GM18505 (cell line): Measurements from ENCODE around the gene AJUBA.

ENCODE experiments used
- ATAC-seq: cut with Tn5 transposase; IDR thresholded peaks from one replicate; pipeline ENCODE4 v1.9.1; 2021; ENCODE audit not compliant: unreplicated experiment
- POLR2A ChIP-seq: IDR thresholded peaks from 4 replicates; pipeline ENCODE4 v1.6.1; 2011; ENCODE audit warnings: borderline replicate concordance; ENCODE audit not compliant: insufficient read depth, insufficient read length; ENCODE audit errors: extremely low read depth

Gene AJUBA

DNA sequence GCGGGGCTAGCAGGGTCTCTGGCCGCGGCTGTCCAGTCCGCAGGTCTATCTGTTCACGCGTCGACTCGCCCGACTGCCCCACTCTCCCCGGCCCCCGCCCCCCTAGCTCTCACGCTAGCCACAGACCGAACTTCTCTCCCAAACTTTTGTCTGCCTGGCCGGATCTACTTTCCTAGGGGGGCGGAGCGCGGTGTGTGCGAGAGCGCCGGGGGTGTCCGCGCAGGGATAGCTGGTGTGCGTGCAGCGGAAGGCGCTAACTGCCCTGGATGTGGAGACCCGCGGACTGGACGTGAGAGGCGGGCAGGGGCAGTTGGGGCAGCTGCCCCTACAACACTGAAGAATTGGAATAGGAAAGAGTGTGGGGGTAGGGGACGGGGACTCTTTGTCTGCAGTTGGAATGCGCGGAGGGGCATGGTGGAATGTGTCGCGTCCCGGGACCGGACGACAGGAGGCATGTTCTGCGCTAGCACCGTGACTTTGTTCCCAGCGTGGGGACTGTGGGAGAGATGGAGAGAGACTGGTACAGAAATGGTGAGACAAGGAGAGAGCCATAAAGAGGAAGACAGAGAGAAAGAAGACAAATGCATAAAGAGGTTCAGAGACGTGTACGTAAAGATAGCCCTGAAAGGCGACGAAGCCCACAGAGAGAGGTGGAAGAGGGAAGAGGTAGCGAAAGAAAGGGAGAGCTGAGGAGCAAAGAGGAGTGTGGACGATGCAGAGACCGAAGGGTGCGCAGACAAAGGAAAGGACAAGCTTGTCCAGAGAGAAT, at the start of gene AJUBA:
TSS of gene AJUBA (minus strand) at position 75 of the 769 bp plus-strand sequence. CDS start 285 bp downstream, outside the sequence.
- no peak for ATAC-seq
- no peak for TF ChIP-seq POLR2A

DNA sequence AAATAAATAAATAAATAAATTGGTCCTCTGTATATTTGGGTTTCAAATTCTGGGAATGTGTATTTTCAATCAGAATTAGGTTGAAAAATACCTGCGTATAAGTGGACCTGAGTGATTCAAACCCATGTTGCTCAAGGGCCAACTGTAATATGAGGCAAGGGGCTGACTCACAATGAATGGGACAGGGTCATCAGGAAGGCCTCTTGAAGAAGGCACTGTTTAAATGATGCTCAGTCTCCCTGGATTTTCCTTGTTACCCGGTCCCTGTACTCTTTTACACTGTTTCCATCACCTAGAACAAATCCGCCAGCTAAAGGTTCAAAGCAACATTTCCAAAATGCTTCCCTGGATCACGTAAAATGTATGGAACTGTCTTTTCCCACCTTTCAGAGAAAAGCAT, 48.6 kb upstream of the AJUBA start:
- no peak for ATAC-seq
- no peak for TF ChIP-seq POLR2A

DNA sequence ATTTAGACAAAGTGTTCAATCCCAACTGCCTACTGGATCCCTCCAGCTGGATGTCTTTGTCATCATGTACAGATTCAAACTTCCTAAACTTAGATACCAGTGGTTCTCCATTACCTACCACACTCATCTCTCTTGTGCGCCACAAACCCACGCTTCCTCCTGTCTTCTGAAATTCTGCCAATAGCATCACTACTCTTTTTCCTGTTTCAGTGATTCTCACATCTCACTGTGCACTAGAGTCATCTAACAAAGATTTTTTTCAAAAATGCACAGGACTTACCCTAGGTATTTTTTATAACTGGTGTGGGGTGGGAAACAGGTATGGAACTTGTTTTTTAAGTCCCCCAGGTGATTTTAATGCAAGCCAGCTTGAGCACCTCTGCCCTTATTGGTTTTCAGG, 46.4 kb upstream of the AJUBA start:
- no peak for TF ChIP-seq POLR2A
- ATAC-seq = no peak

DNA sequence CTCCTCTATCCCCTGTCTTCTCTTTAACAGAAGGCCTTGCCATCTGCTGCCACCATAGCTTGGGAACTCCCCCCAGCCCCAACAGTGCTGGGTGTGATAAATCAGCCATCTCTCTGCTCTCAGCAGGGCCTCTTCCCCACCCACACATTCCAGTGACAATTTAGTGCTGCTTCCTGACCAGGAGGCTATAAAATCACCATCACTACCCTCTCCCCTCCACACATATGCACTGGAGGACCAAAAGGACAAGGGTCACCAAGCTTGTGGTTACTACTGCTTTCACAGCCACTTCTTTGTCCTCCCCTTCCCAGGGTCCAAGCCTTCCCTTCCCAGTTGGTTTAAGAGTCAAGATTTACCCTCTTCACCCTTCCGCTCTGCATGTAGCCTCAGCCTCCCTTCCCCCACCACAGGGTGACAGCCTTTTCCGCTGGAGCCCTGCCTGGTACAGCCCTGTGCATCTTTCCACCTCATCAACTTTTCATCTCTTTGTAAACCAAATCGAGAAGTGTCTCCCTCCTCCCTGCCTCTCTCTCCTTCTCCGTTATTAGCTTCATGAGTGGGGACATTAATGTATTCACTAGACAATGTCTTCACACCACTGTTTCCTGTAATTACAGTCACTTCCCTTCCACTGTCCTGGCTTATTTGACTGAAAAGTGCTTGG, 42.9 kb upstream of the AJUBA start:
- no peak for ATAC-seq
- no peak for TF ChIP-seq POLR2A

DNA sequence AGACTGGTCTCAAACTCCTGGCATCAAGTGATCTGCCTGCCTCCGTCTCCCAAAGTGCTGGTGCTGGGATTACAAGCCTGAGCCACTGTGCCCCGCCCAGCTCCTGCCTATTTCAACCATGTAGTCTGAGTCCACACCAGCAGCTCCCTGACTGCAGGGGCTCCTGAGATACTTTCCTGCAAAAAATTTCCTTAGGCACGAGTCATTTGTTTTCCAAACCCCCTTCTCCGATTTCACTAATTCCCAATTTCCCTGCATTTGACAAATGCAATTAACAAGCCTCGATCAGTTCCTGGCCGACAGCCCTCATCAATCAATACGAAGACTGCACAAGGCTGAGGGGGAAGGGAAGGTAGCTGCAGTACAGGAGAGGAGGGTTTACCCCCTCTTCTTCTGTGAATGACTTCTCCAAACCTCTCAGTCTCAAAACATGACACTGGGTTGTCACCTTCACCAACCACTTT, 42.3 kb upstream of the AJUBA start:
- no peak for ATAC-seq
- TF ChIP-seq POLR2A = no peak

DNA sequence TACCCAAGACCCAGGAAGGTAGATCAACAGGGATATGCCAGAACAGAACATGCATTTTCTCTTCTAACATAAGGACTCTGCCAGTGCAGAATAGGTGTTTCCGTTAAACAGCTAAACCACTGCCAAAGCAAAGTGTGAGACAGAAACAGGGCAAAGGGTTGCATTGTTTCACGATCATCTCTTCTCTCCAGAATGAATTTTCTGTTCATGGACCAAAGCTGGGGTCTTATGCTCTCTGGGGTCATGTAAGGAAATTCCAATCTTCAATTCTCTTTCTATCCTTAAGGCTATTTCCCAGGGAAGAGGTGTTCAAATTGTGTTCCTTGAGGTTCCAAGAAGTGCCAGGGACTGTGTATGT, 41.4 kb upstream of the AJUBA start:
- TF ChIP-seq POLR2A = no peak
- ATAC-seq = no peak

DNA sequence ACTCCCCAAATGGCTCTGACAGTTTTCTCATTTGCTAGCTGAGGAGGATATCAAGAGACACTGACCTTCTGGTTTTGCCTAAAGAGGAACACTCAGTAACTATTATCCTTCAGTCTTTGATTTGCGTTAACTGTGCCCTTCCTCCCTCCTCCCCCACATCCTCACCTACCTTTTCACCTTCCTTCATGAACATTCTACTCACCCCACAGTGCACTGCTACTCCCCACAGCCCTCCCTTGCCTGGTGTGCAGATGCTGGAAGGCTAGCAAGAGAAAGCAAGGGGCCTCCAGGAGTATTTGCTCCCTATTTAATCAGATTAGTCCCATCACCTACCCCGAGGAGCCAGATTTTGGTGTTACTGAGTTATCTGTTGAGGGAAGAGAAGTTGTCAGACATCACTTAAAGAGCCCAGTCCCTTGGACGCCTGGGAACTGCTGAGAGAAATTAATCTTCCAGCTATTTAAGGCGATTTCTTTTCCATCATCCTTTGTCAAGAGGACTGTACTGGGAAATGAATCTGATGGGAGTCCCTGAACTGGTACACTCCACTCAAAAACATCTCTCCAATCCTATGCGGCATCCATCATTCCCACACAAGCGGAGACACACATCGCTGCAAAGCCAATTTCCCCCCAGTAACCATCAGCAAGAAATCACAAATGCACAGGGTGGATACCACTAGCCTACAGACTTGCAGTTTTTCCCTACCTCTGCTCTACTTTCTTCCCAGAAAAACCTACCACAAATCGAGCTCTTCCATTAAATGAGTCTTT, 40.9 kb upstream of the AJUBA start:
- no peak for ATAC-seq
- no peak for TF ChIP-seq POLR2A

DNA sequence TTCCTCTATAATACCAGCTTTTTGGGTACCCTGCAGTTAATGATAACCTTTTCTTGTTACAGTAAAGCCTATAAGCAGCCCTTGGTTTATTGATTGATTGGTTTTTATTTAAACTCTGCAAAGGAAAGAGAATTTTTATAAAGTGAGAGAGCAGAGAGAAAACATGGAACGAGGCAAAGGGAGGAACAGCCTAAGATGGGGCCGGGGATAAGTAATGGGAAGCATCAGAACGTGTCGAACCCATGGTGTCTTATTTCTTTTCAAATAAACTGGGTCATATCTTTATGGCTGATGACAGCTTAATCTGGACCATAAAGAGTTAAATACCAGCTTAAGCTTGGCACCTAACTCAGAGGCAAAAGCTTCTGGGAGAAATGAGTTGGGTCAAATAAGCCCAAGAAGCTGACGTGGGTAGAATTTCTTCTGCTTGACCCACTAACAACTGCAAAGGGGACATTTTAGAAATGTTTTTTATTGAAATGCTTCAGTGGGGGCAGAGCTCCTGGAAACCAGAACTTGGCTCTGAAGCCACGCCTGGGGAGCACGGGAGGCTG, 39.6 kb upstream of the AJUBA start:
- TF ChIP-seq POLR2A = no peak
- no peak for ATAC-seq

DNA sequence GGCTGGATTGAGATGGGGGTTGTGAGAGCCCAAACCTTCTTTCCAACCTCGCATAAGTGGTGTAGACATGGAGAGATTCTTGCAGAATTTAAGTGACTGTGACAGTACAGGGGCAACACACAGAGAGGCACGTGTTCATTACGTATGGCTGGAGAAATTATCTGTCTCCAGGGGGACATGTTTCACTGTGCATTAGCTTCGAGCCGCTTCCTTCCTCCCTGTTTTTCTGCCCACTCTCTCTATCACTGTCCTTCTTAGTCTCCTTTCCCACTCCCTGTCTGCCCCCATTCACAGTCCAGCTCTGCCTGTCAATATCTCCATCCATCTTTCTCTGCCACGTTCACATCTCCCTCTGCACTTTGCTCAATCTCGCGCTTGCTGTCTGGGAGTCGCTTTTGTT, 39.1 kb upstream of the AJUBA start:
- no peak for TF ChIP-seq POLR2A

DNA sequence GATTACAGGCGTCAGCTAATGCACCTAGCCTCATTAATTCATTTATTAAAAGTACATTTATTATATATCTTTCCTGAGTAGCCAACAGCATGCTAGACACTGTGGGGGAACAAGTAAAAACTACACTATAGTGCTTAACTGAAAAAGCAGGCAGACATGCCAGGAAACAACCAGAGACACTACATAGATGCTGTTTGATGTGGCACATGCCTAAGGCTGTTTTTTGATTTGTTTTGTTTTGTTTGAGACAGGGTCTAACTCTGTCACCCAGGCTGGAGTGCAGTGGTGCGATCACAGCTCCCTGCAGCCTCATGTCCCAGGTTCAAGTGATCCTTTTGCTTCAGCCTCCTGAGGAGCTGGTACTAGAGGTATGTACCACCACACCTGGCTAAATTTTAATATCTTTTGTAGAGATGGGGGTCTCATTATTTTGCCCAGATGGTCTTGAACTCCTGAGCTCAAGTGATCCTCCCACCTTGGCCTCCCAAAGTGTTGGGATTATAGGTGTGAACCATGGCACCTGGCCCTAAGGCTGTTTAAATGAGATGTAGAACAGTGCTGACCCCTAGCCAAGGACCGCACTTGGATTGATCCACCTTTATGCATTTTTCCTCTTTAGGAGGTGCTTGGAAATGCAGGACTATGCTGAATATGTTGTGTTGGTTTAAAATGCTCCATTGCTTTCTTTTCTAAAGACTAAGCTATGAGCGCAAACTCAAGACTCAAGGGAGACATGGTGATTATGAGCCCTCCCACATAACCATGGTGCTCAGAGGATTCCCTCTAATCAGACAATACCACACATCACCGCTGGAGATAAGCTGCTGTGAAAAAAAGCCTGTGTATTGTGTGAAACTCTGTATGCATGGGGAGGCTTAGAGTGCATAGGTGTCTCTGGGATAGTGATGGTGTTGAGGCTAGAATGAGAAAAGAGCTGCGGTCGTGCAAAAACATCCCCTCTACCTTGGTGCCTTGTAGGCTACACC, 38.1 kb upstream of the AJUBA start:
- TF ChIP-seq POLR2A = no peak
- ATAC-seq = no peak

More for the DNA sequence above, 39.1 kb upstream of the AJUBA start:
- ATAC-seq = no peak

DNA sequence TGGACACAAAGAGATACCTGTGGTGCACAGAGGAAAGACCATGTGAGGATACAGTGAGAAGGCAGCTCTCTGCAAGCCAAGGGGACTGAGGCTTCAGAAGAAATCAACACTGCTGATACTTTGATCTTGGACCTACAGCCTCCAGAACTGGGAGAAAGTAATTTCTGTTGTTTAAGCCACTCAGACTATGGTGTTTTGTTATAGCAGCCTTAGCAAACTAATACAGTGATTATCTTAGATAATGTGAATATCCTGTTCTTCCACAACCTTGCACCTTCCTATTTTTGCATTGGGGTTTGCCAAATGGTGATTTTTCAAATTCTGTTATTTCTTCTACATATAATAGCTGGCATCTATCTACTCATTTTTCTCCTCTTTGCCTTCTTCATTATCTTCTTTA, 35.8 kb upstream of the AJUBA start:
- TF ChIP-seq POLR2A = no peak
- no peak for ATAC-seq

DNA sequence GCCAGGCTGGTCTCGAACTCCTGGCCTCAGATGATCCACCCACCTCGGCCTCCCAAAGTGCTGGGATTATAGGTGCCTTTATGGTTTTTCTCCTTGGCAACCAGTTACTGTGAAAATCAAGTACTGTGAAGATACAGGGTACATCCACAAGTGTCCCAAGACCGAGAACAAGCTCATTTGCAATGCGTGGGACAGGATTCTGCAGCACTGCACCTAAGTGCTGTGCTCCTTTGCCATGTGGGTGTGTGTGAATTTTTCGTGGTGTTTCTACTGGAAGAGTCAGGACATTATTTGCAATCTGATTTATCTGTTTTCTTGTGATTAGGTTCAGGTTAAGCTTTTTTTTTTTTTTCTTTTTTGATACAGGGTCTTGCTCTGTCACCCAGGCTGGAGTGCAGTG, 34.7 kb upstream of the AJUBA start:
- TF ChIP-seq POLR2A = no peak
- no peak for ATAC-seq
